Vagina (tissue), 2 donors: ENCODE measurements around the gene STAP2. TPM values are rescaled to one million over a fixed set of nuclear protein-coding genes. Genes with fewer than 3 reads are reported as not detected.

ENCODE experiments used
- DNase-seq, 2 donors: peaks; one replicate each; pipeline ENCODE4 v3.0.0-alpha.2; 2017; ENCODE audit errors: extremely low spot score in 2 of 2
- H3K27ac ChIP-seq: fragments of 200-600 bp; sonication (generic); one replicate; pipeline ENCODE4 v1.5.1; 2019
- H3K27me3 ChIP-seq: fragments of 200-600 bp; sonication (generic); one replicate; pipeline ENCODE4 v1.5.1; 2019
- H3K36me3 ChIP-seq, 2 donors: fragments of 200-600 bp; sonication (generic); one replicate each; pipeline ENCODE4 v1.5.1; 2017 to 2019
- H3K4me1 ChIP-seq: fragments of 200-600 bp; sonication (generic); one replicate; pipeline ENCODE4 v1.5.1; 2019
- H3K4me3 ChIP-seq, 2 donors: fragments of 200-600 bp; sonication (generic); 1 replicate in 1 of 2; 2 replicates in 1 of 2; pipeline ENCODE4 v1.5.1; 2016 to 2019
- H3K9me3 ChIP-seq: fragments of 200-600 bp; sonication (generic); one replicate; pipeline ENCODE4 v1.5.1; 2019
- CTCF ChIP-seq, 3 experiments: fragments of 450-650 bp in 2 of 3; fragments of 200-600 bp in 1 of 3; sonication (generic) in 1 of 3; IDR thresholded peaks; one replicate each; pipeline ENCODE4 v1.5.1; 2017 to 2019; ENCODE audit warnings: antibody characterized with exemption in 3 of 3, mild to moderate bottlenecking in 2 of 3, moderate library complexity in 2 of 3
- POLR2A ChIP-seq, 2 donors: fragments of 450-650 bp; IDR thresholded peaks; one replicate each; pipeline ENCODE4 v1.6.1; 2017; ENCODE audit warnings: antibody characterized with exemption in 2 of 2, mild to moderate bottlenecking in 2 of 2, moderate library complexity in 2 of 2
- POLR2AphosphoS5 ChIP-seq, 2 donors: sonication (generic); formaldehyde crosslinking; IDR thresholded peaks; one replicate each; pipeline ENCODE4 v1.9.0; 2017; ENCODE audit warnings: antibody characterized with exemption in 2 of 2, mild to moderate bottlenecking in 2 of 2, low read depth in 1 of 2; ENCODE audit not compliant: insufficient read depth in 1 of 2
- intact Hi-C: fragments of 100-400 bp; cut with DNase I; formaldehyde crosslinking; loops from one replicate; pipeline ENCODE4 v1.15.1; 2023
- total RNA-seq: library from RNA; depleted of rRNA; stranded (reverse); fragments of >200 nt; gene quantifications from one replicate; pipeline ENCODE4 v1.2.3, GENCODE V29; 2016

STAP2 gene
- total RNA-seq, 1 donor from 2014 or later: 29.2 TPM

DNA sequence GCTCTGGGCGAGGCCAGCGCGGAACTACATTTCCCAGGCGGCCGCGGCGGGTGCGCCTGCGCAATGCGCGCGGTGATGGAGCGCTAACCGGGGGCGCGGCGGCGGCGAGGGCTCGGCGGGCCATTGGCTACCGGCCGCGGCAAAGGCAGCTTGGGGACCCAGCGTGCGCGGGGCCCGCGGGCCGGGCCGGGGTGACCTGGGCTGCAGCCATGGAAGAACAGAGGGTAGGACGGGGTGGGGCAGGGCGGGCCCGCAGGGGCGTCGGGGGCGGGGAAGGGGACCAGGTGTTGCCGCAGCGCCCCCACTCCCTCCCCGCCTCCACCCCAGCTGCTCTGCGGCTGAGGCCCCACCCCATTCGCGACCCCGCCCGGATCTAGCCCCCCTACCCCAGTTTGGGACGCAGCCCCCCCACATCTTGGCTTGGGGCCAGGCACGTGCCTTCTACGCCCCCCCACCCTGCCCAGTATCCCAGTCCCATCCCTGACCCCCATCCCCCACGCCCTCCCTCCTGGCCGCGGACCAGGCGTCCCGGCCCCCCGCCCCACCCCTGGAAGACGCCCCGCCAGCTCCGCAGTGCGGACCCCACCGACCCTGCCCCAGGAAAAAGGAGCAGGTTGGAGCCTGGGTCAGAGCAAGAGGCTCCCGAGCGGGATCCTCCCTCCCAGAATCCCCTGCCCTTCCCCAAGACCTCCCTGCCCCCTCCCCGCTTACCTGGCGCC, 33.9 kb downstream of the STAP2 start, which contains the start of gene FSD1:
Gene FSD1, plus strand, starts transcription at position 61 of the 719 bp plus-strand sequence. Its CDS starts 149 bp downstream, at position 210.
- intact Hi-C loops: no loop called here
- no peaks in the 10 kb centered on the region for H3K9me3 ChIP-seq
- no peaks in the 10 kb centered on the region for H3K4me1 ChIP-seq
- H3K36me3 ChIP-seq: no peaks in the 10 kb centered on the region
- peak within 1 kb of the TSS; percentile 26 to 45 for H3K4me3 ChIP-seq
- no peaks in the 10 kb centered on the region for H3K27me3 ChIP-seq
- H3K27ac ChIP-seq: no peak within 1 kb of the TSS
- no peak for DNase-seq
- TF ChIP-seq POLR2A (IDR thresholded peaks at IDR 0.05) (no peak), POLR2AphosphoS5 (IDR thresholded peaks at IDR 0.05; ENCODE audit: insufficient read depth in 1 of 2, low read depth in 1 of 2) (no peak), CTCF (IDR thresholded peaks at IDR 0.05) (no peak)

GRCh38 chr19:4303819-4304537, 34.6 kb downstream of the STAP2 start:
- DNase-seq: no peak
- H3K9me3 ChIP-seq: no peaks in the 10 kb centered on the region
- no peak overlapping the region for H3K27ac ChIP-seq
- TF ChIP-seq POLR2AphosphoS5 (IDR thresholded peaks at IDR 0.05; ENCODE audit: insufficient read depth in 1 of 2, low read depth in 1 of 2): no peak
- H3K36me3 ChIP-seq: no peaks in the 10 kb centered on the region
- no peaks in the 10 kb centered on the region for H3K4me1 ChIP-seq
- peak overlapping the region; percentile 26 to 45 for H3K4me3 ChIP-seq
- intact Hi-C loops: no loop called here
- no peaks in the 10 kb centered on the region for H3K27me3 ChIP-seq

- no peaks in the 10 kb centered on the region for H3K36me3 ChIP-seq
- DNase-seq: no peak
- TF ChIP-seq POLR2AphosphoS5 (IDR thresholded peaks at IDR 0.05; ENCODE audit: insufficient read depth in 1 of 2, low read depth in 1 of 2) (no peak), CTCF (IDR thresholded peaks at IDR 0.05) (no peak), POLR2A (IDR thresholded peaks at IDR 0.05) (no peak)
- H3K27ac ChIP-seq: no peak within 1 kb of the TSS
- H3K9me3 ChIP-seq: no peaks in the 10 kb centered on the region
- H3K4me3 ChIP-seq: no peak within 1 kb of the TSS
- H3K4me1 ChIP-seq: no peaks in the 10 kb centered on the region
- H3K27me3 ChIP-seq: no peaks in the 10 kb centered on the region
- intact Hi-C loops: no loop called here
Measured at GRCh38 chr19:4302243-4302640, 36.4 kb downstream of the STAP2 start, which contains the start of gene TMIGD2. TSS of gene TMIGD2 (minus strand) at chr19:4302389. CDS start at chr19:4302385, 4 bp downstream.

GRCh38 chr19:4301590-4302242, 36.9 kb downstream of the STAP2 start:
- no peak for DNase-seq
- intact Hi-C loops: no loop called here
- no peaks in the 10 kb centered on the region for H3K27me3 ChIP-seq

More at GRCh38 chr19:4301590-4302242, 36.9 kb downstream of the STAP2 start:
- Histone ChIP-seq H3K4me1 (no peaks in the 10 kb centered on the region), H3K9me3 (no peaks in the 10 kb centered on the region), H3K4me3 (no peak overlapping the region), H3K36me3 (no peaks in the 10 kb centered on the region), H3K27ac (no peak overlapping the region)
- TF ChIP-seq POLR2A (IDR thresholded peaks at IDR 0.05) (no peak), POLR2AphosphoS5 (IDR thresholded peaks at IDR 0.05; ENCODE audit: insufficient read depth in 1 of 2, low read depth in 1 of 2) (no peak), CTCF (IDR thresholded peaks at IDR 0.05) (no peak)
